ENCODE data around the gene ABCD1. TPM values are rescaled to one million over a fixed set of nuclear protein-coding genes. Genes with fewer than 3 reads are reported as not detected.

ABCD1 gene
- total and polyA plus RNA-seq, 7 donors = 1.8 to 21.3 (median 12.8) TPM

GRCh38 chrX:153750127-153750774 is 25.6 kb downstream of the ABCD1 start:
- WGBS, 2 donors = 76 to 80% methylated on average over 12 of the region's 12 CpGs
- TF ChIP-seq POLR2A (IDR thresholded peaks at IDR 0.05) = no peak

GRCh38 chrX:153755136-153755535 is 30.5 kb downstream of the ABCD1 start:
- no peak for DNase-seq
- WGBS, 2 donors = 79 to 86% methylated on average over 1 of the region's 1 CpG
- Histone ChIP-seq H3K27ac (no peak overlapping the region), H3K4me3 (no peak overlapping the region), H3K27me3 (no peaks in the 10 kb centered on the region), H3K36me3 (no peaks in the 10 kb centered on the region), H3K9me3 (no peaks in the 10 kb centered on the region), H3K4me1 (no peaks in the 10 kb centered on the region)
- intact Hi-C loops (cut with DNase I) = no loop called here
- no peak for TF ChIP-seq POLR2AphosphoS5 (IDR thresholded peaks at IDR 0.05)
- no peak for TF ChIP-seq EP300 (IDR thresholded peaks at IDR 0.05)
- TF ChIP-seq POLR2A (IDR thresholded peaks at IDR 0.05) = no peak
- TF ChIP-seq CTCF (IDR thresholded peaks at IDR 0.05) = no peak

More at GRCh38 chrX:153750127-153750774, 25.6 kb downstream of the ABCD1 start:
- Histone ChIP-seq H3K27me3 (no peaks in the 10 kb centered on the region), H3K4me1 (no peaks in the 10 kb centered on the region), H3K9me3 (no peaks in the 10 kb centered on the region), H3K36me3 (no peaks in the 10 kb centered on the region), H3K27ac (no peak overlapping the region), H3K4me3 (no peak overlapping the region)
- intact Hi-C loops (cut with DNase I) = no loop called here
- no peak for DNase-seq

- DNase-seq = peak; percentile 57
- H3K4me3 ChIP-seq = no peak overlapping the region
- no peak for TF ChIP-seq POLR2AphosphoS5 (IDR thresholded peaks at IDR 0.05)
- TF ChIP-seq POLR2A (IDR thresholded peaks at IDR 0.05) = no peak
- TF ChIP-seq CTCF (IDR thresholded peaks at IDR 0.05) = no peak
- TF ChIP-seq EP300 (IDR thresholded peaks at IDR 0.05) = no peak
- no peaks in the 10 kb centered on the region for H3K27me3 ChIP-seq
- intact Hi-C loops (cut with DNase I) = no loop called here
- WGBS, 2 donors = 85 to 92% methylated on average over 15 of the region's 15 CpGs
- peaks cover 0 to 26% (median 9%) of the 10 kb centered on the region in 4 donors for H3K4me1 ChIP-seq
- no peaks in the 10 kb centered on the region for H3K36me3 ChIP-seq
- H3K27ac ChIP-seq = no peak overlapping the region
- no peaks in the 10 kb centered on the region for H3K9me3 ChIP-seq
These were observed 37.2 kb downstream of the ABCD1 start for GRCh38 chrX:153761863-153762262.

GRCh38 chrX:153762626-153763173 is 38.0 kb downstream of the ABCD1 start:
- intact Hi-C loops (cut with DNase I) = no loop called here
- H3K4me1 ChIP-seq = peaks cover 0 to 34% (median 16%) of the 10 kb centered on the region in 4 donors
- WGBS, 2 donors = 89 to 91% methylated on average over 14 of the region's 14 CpGs
- no peak overlapping the region for H3K4me3 ChIP-seq
- no peaks in the 10 kb centered on the region for H3K27me3 ChIP-seq
- H3K9me3 ChIP-seq = no peaks in the 10 kb centered on the region
- H3K36me3 ChIP-seq = no peaks in the 10 kb centered on the region
- H3K27ac ChIP-seq = no peak overlapping the region
- no peak for DNase-seq
- no peak for TF ChIP-seq EP300 (IDR thresholded peaks at IDR 0.05)
- no peak for TF ChIP-seq POLR2AphosphoS5 (IDR thresholded peaks at IDR 0.05)
- no peak for TF ChIP-seq CTCF (IDR thresholded peaks at IDR 0.05)
- no peak for TF ChIP-seq POLR2A (IDR thresholded peaks at IDR 0.05)

GRCh38 chrX:153763298-153763932 is 38.8 kb downstream of the ABCD1 start:
- H3K27me3 ChIP-seq = no peaks in the 10 kb centered on the region
- WGBS, 2 donors = 72 to 84% methylated on average over 18 of the region's 18 CpGs
- TF ChIP-seq POLR2AphosphoS5 (IDR thresholded peaks at IDR 0.05) (no peak), EP300 (IDR thresholded peaks at IDR 0.05) (no peak), CTCF (IDR thresholded peaks at IDR 0.05) (no peak), POLR2A (IDR thresholded peaks at IDR 0.05) (no peak)
- no peaks in the 10 kb centered on the region for H3K36me3 ChIP-seq
- no peak overlapping the region for H3K27ac ChIP-seq
- H3K9me3 ChIP-seq = no peaks in the 10 kb centered on the region
- no peak overlapping the region for H3K4me3 ChIP-seq
- peak; percentile 61 for DNase-seq
- peaks cover 0 to 34% (median 16%) of the 10 kb centered on the region in 4 donors for H3K4me1 ChIP-seq
- intact Hi-C loops (cut with DNase I) = no loop called here
